Erythroblast (primary cell): Measurements from ENCODE around the gene GJB4.

ENCODE experiments used
- GATA1 ChIP-seq: IDR thresholded peaks from 2 replicates; pipeline ENCODE4 v1.6.1; 2011; ENCODE audit warnings: low read depth, mild to moderate bottlenecking, control low read depth, low read length, moderate library complexity
- POLR2A ChIP-seq: IDR thresholded peaks from 2 replicates; pipeline ENCODE4 v1.6.1; 2011; ENCODE audit warnings: mild to moderate bottlenecking, low read length

DNA sequence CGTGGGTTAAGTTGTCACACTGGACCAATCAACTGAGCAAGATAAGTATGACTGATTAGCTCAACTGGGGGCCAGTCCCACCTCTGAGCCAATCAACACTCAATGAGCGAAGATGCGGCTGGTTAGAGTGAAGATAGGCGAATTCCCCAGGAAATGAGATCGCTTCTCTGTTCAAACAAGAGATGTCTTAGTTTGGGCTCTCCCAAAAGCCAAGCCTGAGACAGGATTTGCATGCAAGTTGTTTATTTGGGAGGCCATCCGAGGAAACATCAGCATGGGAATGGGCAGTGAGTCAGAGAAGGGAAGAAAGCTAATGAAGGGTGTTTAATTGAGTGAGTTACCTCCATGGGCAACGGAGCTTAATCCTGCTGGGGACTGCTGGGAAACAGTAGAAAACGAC, 9.5 kb upstream of the GJB4 start:
- no peak for TF ChIP-seq POLR2A
- no peak for TF ChIP-seq GATA1
